DOHH2 (cell line): ENCODE data around the gene ABCC2.

Experiments
- H3F3A ChIP-seq: fragments of 200-600 bp; sonication (generic), shearing (Covaris generic); 2 replicates; pipeline ENCODE4 v1.6.0; 2016; ENCODE audit warnings: antibody characterized with exemption, mild to moderate bottlenecking; ENCODE audit not compliant: control insufficient read depth, insufficient read depth
- H3K27ac ChIP-seq: fragments of 200-600 bp; sonication (generic); 2 replicates; pipeline ENCODE4 v1.5.1; 2014; ENCODE audit warnings: low read depth, mild to moderate bottlenecking, low read length, moderate library complexity
- H3K27me3 ChIP-seq: fragments of 200-600 bp; sonication (generic); 2 replicates; pipeline ENCODE4 v1.6.1; 2014; ENCODE audit warnings: mild to moderate bottlenecking, low read length, mixed read lengths; ENCODE audit not compliant: control insufficient read depth
- H3K36me3 ChIP-seq: fragments of 200-600 bp; sonication (generic); 2 replicates; pipeline ENCODE4 v1.6.1; 2014; ENCODE audit warnings: mild to moderate bottlenecking, low read length, moderate library complexity, mixed read lengths; ENCODE audit not compliant: control insufficient read depth
- H3K4me1 ChIP-seq: fragments of 200-600 bp; sonication (generic); 2 replicates; pipeline ENCODE4 v1.6.1; 2014; ENCODE audit warnings: mild to moderate bottlenecking, low read length, mixed read lengths; ENCODE audit not compliant: control insufficient read depth
- H3K4me2 ChIP-seq: fragments of 200-600 bp; sonication (generic); 2 replicates; pipeline ENCODE4 v1.6.0; 2014; ENCODE audit warnings: mild to moderate bottlenecking, low read length, moderate library complexity
- H3K4me3 ChIP-seq: fragments of 200-600 bp; sonication (generic); 2 replicates; pipeline ENCODE4 v1.5.1; 2014; ENCODE audit warnings: mild to moderate bottlenecking, low read length, mixed read lengths
- H3K79me2 ChIP-seq: fragments of 200-600 bp; sonication (generic); 2 replicates; pipeline ENCODE4 v1.6.1; 2014; ENCODE audit warnings: mild to moderate bottlenecking, low read length, mixed read lengths; ENCODE audit not compliant: control insufficient read depth
- H3K9me2 ChIP-seq: fragments of 200-600 bp; sonication (generic); replicated peaks from 2 replicates; pipeline ENCODE4 v1.6.1; 2014; ENCODE audit warnings: mild to moderate bottlenecking, low read length, mixed read lengths; ENCODE audit not compliant: control insufficient read depth
- H3K9me3 ChIP-seq: fragments of 200-600 bp; sonication (generic); 2 replicates; pipeline ENCODE4 v1.6.1; 2014; ENCODE audit warnings: antibody characterized with exemption, low read length, mixed read lengths; ENCODE audit not compliant: control insufficient read depth, insufficient read depth
- H4K20me1 ChIP-seq: fragments of 200-600 bp; sonication (generic); 2 replicates; pipeline ENCODE4 v1.6.0; 2014; ENCODE audit warnings: low read depth, mild to moderate bottlenecking, antibody characterized with exemption, low read length, moderate library complexity; ENCODE audit not compliant: control insufficient read depth, insufficient read depth
- CTCF ChIP-seq: fragments of 200-600 bp; sonication (generic); IDR thresholded peaks from one replicate; pipeline ENCODE4 v1.5.1; 2014; ENCODE audit warnings: antibody characterized with exemption, mild to moderate bottlenecking, low read depth, low read length; ENCODE audit not compliant: poor library complexity, severe bottlenecking
- EZH2phosphoT487 ChIP-seq: fragments of 200-600 bp; sonication (generic); IDR thresholded peaks from 2 replicates; pipeline ENCODE4 v1.6.1; 2017; ENCODE audit warnings: borderline replicate concordance, mild to moderate bottlenecking, antibody characterized with exemption, low read length, moderate library complexity, mixed read lengths

Gene ABCC2

GRCh38 chr10:99798920-99799319, 16.5 kb downstream of the ABCC2 start:
- no peaks in the 10 kb centered on the region for H3K36me3 ChIP-seq
- H3K9me3 ChIP-seq = no peaks in the 10 kb centered on the region
- no peaks in the 10 kb centered on the region for H3F3A ChIP-seq
- no peaks in the 10 kb centered on the region for H3K79me2 ChIP-seq
- TF ChIP-seq CTCF (no peak), EZH2phosphoT487 (no peak)
- H3K27me3 ChIP-seq = peaks cover 13% of the 10 kb centered on the region
- no peak overlapping the region for H3K4me3 ChIP-seq
- H3K9me2 ChIP-seq = no peaks in the 10 kb centered on the region; the same call in 1 of the 2 replicates
- H3K27ac ChIP-seq = no peak overlapping the region
- no peak overlapping the region for H3K4me2 ChIP-seq
- H3K4me1 ChIP-seq = no peaks in the 10 kb centered on the region
- no peaks in the 10 kb centered on the region for H4K20me1 ChIP-seq

DNA sequence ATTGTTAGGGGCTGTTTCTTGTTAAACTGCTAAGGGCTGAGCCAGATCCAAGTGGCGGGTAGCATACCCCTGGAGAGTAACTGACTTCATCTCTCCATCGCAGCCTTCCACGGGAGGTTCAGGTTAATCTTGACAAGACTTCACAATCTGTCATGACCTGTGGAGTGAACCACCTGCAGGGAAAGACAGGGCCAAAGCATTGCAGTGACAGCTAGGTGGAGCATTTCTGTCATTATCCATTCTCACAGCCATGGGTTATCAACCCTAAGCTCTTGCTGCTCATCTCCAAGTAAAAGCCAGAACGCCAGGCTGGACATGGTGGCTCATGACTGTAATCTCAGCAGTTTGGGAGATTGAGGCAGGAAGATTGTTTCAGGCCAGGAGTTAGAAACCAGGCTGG, 17.2 kb downstream of the ABCC2 start:
- H4K20me1 ChIP-seq = no peaks in the 10 kb centered on the region
- H3K4me2 ChIP-seq = no peak overlapping the region
- TF ChIP-seq CTCF = no peak
- TF ChIP-seq EZH2phosphoT487 = no peak
- H3K36me3 ChIP-seq = no peaks in the 10 kb centered on the region
- H3F3A ChIP-seq = no peaks in the 10 kb centered on the region
- peaks cover 19% of the 10 kb centered on the region for H3K27me3 ChIP-seq
- no peaks in the 10 kb centered on the region for H3K79me2 ChIP-seq
- H3K9me2 ChIP-seq = no peaks in the 10 kb centered on the region; the same call in 1 of the 2 replicates
- no peaks in the 10 kb centered on the region for H3K9me3 ChIP-seq
- no peak overlapping the region for H3K27ac ChIP-seq
- no peak overlapping the region for H3K4me3 ChIP-seq
- no peaks in the 10 kb centered on the region for H3K4me1 ChIP-seq

- H3K27ac ChIP-seq = no peak overlapping the region
- no peaks in the 10 kb centered on the region for H3K79me2 ChIP-seq
- H4K20me1 ChIP-seq = no peaks in the 10 kb centered on the region
- H3K4me3 ChIP-seq = no peak overlapping the region
- no peaks in the 10 kb centered on the region; the same call in 1 of the 2 replicates for H3K9me2 ChIP-seq
- no peaks in the 10 kb centered on the region for H3K36me3 ChIP-seq
- no peaks in the 10 kb centered on the region for H3F3A ChIP-seq
- peaks cover 19% of the 10 kb centered on the region for H3K27me3 ChIP-seq
- no peaks in the 10 kb centered on the region for H3K9me3 ChIP-seq
- H3K4me1 ChIP-seq = no peaks in the 10 kb centered on the region
- TF ChIP-seq EZH2phosphoT487 (no peak), CTCF (no peak)
- H3K4me2 ChIP-seq = no peak overlapping the region
These were observed 22.0 kb downstream of the ABCC2 start for GRCh38 chr10:99804471-99804870.
